Cardiac fibroblast (primary cell): ENCODE results near the gene TMEM273.
A peak's percentile ranks its signal among the peaks of the same experiment; 100 is the strongest.

Experiments used
- DNase-seq, 2 donors: peaks; one replicate each; pipeline versions ENCODE4 v3.0.0 to v3.0.0-alpha.2; 2010; ENCODE audit warnings: low read depth in 2 of 2
- H3K4me3 ChIP-seq, 2 donors: replicated peaks in 1 of 2; 1 replicate in 1 of 2; 2 replicates in 1 of 2; pipeline ENCODE4 v1.5.1; 2011; ENCODE audit warnings: low read depth in 2 of 2, low read length in 2 of 2, mild to moderate bottlenecking in 2 of 2, moderate library complexity in 1 of 2
- TF ChIP-seq, protein P1 (sequence below): IDR thresholded peaks from one replicate; pipeline ENCODE4 v1.5.1; 2011; ENCODE audit warnings: low read depth, mild to moderate bottlenecking, low read length, inconsistent platforms

TMEM273 gene

DNA sequence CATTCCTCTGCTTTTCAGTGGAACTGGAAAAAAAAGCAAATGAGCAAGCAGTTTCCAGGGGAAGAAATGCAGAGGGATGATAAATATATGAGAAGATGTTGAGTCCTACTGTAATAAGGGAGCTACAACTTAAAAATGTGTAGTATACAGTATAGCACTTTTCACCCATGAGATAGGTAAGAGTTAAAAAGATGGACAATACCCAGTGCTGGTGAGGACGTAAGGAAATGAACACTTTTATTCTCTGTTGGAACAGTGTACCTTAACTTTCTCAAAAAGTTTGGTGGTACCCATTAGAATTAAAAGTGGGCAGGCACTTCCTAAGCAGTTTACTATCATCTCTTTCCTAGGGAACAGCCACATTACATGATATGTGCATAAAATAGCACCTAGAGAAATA, 51.7 kb downstream of the TMEM273 start:
- TF ChIP-seq, protein P1, sequence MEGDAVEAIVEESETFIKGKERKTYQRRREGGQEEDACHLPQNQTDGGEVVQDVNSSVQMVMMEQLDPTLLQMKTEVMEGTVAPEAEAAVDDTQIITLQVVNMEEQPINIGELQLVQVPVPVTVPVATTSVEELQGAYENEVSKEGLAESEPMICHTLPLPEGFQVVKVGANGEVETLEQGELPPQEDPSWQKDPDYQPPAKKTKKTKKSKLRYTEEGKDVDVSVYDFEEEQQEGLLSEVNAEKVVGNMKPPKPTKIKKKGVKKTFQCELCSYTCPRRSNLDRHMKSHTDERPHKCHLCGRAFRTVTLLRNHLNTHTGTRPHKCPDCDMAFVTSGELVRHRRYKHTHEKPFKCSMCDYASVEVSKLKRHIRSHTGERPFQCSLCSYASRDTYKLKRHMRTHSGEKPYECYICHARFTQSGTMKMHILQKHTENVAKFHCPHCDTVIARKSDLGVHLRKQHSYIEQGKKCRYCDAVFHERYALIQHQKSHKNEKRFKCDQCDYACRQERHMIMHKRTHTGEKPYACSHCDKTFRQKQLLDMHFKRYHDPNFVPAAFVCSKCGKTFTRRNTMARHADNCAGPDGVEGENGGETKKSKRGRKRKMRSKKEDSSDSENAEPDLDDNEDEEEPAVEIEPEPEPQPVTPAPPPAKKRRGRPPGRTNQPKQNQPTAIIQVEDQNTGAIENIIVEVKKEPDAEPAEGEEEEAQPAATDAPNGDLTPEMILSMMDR, result no peak
- no peak for DNase-seq
- no peak overlapping the region for H3K4me3 ChIP-seq

DNA sequence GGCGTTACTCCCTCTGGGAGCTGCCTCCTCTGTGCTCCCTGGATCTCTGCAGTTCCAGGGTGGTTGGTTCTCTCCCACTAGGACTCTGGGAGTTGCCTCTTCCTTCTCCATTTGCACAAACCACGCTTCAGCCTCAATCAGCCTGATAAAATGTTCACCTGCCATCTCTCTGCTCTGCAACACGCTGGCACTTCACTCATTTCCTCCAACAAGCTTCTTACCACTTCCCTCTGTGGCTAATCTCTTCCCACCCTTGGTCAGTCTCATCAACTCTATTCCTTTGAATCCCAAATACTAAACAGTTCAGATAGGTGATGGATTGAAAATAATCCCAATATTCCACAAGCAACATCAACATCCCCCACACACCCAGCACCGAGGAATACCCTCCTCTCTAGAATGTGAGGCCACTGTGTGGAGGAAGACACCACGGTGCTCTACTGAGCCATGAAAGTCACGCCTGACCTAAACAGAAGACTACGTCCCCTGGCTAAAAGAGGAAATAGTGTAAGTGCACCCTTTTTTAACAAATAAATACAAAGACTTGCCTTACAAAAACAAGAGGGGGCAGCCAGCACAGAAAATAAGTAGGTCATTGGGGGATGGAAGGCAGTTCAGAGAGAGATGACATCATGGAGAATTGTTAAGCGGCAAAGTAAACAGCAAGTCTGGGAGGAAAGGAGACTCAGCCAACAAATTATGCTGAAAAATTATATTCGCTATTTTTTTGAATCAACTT, 52.4 kb downstream of the TMEM273 start:
- no peak overlapping the region for H3K4me3 ChIP-seq
- TF ChIP-seq, protein P1, result no peak
- peak; percentile 13 to 64 for DNase-seq

DNA sequence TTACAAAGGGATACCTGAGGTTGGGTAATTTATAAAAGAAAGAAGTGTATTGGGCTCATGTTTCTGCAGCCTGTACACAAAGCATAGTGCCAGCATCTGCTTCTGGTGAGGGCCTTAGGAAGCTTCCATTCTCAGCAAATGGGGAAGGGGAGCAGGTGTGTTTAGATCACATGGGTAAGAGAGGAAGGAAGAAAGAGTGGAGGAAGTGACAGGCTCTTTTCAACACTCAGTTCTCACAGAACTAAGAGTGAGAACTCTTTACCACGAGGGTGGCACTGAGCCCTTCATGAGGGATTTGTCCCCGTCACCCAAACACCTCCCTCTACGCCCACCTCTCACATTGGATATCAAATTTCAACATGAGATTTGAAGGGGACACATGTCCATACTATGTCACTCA, 53.9 kb downstream of the TMEM273 start:
- H3K4me3 ChIP-seq, result no peak overlapping the region
- DNase-seq, result no peak

DNA sequence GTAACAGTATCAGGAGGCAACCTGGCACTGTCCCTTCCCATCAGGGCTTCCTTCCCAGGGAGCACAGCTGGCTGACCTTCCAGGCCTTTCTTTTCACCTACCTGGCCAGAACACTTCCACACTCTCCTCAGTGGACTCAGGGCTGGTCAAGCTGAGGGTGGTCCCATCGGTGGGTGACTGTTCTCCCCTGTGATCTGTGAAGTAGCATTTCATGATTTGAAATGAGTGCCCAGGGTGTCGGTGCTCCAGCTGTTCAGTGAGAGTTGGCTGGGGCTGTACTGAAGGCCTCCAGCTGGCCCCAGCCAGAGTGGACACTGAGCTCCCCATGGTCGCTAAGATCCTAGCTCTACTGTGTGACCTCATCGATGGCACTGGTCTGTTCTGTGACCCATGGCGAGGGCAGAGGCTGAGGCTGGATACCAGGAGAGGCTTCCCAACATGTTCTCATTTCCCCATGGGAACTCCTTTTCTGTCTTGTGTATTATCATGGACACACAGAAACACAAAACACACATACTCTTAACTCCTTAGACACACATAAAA, 54.4 kb downstream of the TMEM273 start, which contains the start of gene FAM170B:
Gene FAM170B, minus strand, starts transcription at position 316 of the 543 bp plus-strand sequence. Its CDS starts 103 bp downstream, at position 213.
- TF ChIP-seq, protein P1, result no peak
- no peak within 1 kb of the TSS for H3K4me3 ChIP-seq
- DNase-seq, result no peak

More for the DNA sequence above, 53.9 kb downstream of the TMEM273 start:
- TF ChIP-seq, protein P1, result no peak

DNA sequence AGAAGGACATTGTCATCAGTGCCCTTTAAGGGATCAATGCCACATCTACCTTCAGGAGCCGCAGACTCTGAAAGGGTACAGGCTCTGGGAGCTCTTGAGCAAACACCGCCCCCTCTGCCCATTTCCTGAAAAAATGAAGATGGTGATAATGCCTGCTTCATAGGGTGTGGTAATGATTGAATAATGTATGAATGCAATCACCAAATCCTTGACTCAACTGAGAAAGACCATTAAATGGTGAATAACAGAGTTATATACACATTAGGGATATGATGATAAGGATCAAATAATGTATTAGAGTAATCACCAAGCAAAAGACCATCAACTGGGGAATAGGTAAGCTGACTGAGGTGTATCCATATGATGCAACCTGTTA, 55.8 kb downstream of the TMEM273 start:
- DNase-seq, result no peak
- H3K4me3 ChIP-seq, result no peak overlapping the region
- TF ChIP-seq, protein P1, result no peak

DNA sequence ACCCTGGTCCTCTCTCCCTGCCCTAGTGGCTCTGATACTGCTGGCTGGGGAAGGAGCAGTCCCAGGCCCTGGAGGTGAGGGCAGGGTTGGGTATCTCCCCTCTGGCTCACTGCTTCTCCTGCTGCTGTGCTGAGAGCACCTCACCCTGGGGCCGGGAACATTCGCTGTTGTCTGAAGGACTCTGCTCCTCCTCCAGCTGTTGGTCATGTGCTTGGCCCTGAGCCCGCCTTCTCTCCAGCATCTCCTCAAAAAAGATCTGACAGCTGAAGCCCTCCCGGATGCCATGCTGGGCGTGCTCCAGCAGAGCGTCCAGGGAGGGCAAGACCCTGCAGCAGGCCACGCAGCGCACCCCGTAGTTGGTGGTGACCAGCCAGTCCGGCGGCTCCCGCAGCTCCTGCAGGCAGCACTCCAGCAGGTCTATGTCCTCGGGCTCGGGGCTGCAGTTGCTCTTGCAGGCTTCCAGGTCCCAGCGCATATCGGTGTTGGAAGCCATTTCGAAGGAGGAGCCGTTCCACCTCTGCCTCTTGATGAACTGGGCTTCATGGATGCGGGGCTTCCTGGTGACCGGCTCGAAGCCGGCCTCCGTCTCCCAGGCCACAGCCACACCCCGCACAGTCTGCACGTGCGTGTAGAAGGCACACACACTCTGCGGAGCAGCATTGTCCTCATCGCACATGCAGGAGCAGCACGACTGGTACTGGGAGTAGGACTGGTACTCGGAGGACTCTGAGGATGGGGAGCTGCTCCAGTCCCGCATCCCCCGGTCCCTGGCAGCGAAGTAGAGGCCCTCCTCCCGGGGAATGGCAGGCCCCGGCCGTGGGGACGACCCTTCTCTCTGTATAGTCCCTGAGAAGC, 56.5 kb downstream of the TMEM273 start:
- TF ChIP-seq, protein P1, result no peak
- H3K4me3 ChIP-seq, result no peak overlapping the region
- no peak for DNase-seq
